ENCODE measurements around the gene PRSS8.

The PRSS8 gene

GRCh38 chr16:31111881-31112466 lies 23.6 kb downstream of the PRSS8 start:
- DNase-seq (ENCODE audit: low read depth): no peak
- H3K4me3 ChIP-seq (ENCODE audit: low read depth, low read length): no peak overlapping the region
- TF ChIP-seq, protein P1, sequence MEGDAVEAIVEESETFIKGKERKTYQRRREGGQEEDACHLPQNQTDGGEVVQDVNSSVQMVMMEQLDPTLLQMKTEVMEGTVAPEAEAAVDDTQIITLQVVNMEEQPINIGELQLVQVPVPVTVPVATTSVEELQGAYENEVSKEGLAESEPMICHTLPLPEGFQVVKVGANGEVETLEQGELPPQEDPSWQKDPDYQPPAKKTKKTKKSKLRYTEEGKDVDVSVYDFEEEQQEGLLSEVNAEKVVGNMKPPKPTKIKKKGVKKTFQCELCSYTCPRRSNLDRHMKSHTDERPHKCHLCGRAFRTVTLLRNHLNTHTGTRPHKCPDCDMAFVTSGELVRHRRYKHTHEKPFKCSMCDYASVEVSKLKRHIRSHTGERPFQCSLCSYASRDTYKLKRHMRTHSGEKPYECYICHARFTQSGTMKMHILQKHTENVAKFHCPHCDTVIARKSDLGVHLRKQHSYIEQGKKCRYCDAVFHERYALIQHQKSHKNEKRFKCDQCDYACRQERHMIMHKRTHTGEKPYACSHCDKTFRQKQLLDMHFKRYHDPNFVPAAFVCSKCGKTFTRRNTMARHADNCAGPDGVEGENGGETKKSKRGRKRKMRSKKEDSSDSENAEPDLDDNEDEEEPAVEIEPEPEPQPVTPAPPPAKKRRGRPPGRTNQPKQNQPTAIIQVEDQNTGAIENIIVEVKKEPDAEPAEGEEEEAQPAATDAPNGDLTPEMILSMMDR (IDR thresholded peaks at IDR 0.05; ENCODE audit: low read depth, low read length, missing control alignments): no peak

DNA sequence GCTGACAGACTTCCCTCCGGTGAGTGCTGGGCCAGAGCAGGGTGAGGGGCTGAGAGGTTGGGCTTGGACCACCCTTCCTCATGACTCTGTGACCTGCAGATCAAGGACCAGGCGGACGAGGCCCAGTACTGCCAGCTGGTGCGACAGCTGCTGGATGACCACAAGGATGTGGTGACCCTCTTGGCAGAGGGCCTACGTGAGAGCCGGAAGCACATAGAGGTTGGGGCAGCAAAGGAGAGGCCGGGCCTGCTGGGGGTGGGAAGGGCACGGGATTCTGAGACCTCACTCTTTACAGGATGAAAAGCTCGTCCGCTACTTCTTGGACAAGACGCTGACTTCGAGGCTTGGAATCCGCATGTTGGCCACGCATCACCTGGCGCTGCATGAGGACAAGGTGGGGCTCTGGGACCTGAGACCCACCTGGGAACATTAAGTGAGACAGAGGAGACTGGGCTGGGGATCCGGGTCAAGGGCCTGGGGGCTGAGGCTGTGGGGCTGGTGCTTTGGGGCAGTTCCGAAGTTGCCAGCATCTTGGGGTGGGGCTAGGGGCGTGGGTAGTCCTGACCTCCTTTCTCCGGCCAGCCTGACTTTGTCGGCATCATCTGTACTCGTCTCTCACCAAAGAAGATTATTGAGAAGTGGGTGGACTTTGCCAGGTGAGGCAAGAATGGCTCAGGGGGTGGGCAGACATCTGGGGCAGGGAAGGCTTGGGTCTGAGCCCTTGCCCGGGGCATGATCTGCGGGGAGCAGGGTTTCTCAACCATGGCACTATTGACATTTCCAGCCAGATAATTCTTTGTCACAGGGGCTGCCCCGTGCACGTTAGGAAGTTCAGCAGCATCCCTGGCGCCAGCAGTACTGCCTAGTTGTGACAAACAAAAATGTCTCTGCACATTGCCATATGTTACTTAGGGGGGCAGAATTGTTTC lies 25.2 kb downstream of the PRSS8 start:
- no peak for DNase-seq (ENCODE audit: low read depth)
- TF ChIP-seq, protein P1 (IDR thresholded peaks at IDR 0.05; ENCODE audit: low read depth, low read length, missing control alignments): no peak
- H3K4me3 ChIP-seq (ENCODE audit: low read depth, low read length): no peak overlapping the region

DNA sequence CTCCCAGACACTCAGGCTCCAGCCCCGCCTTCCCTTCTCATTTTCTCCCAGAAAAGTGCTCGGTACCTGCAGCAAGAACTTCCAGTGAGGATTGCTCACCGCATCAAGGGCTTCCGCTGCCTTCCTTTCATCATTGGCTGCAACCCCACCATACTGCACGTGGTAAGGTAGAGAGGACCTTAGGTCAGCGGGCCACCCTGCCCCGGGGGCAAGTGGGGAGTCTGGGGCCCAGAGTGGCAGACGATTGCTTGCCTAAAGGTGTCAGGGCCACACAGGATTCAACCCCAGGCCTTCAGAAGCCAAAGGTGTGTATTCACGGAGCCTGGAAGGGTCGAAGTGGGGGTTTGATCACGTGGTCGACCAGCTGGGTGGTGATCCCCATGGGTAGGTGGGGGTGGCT lies 25.9 kb downstream of the PRSS8 start:
- TF ChIP-seq, protein P1 (IDR thresholded peaks at IDR 0.05; ENCODE audit: low read depth, low read length, missing control alignments): no peak
- no peak overlapping the region for H3K4me3 ChIP-seq (ENCODE audit: low read depth, low read length)
- no peak for DNase-seq (ENCODE audit: low read depth)

DNA sequence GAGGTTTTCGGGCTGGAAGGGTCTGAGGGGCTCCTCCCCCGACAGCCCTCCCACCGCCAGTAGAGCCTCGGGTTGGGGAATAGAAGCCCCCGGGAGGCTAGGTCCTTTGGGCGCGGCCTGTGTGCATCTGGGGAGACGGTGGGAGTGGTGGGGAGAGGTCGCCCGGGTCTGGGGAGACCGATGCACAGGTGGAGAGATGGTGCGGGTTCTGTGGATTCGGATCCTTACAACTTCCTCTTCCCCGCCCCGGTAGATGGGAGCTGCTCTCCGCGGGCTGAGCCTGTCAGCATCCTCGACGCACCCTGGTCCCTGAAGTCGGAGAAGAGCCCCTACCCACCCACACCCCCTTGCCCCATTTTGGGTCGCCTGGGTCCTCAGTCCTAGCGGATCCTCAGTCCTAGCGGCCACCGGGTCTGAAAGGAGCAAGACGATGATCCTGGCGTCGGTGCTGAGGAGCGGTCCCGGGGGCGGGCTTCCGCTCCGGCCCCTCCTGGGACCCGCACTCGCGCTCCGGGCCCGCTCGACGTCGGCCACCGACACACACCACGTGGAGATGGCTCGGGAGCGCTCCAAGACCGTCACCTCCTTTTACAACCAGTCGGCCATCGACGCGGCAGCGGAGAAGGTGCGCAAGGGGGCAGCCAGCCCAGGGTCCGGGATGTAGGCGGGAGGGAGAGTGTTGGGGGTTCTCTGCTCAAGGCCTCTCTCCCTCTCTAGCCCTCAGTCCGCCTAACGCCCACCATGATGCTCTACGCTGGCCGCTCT lies 26.6 kb downstream of the PRSS8 start:
- TF ChIP-seq, protein P1 (IDR thresholded peaks at IDR 0.05; ENCODE audit: low read depth, low read length, missing control alignments): no peak
- peak overlapping the region; percentile 90 for H3K4me3 ChIP-seq (ENCODE audit: low read depth, low read length)
- DNase-seq (ENCODE audit: low read depth): no peak

DNA sequence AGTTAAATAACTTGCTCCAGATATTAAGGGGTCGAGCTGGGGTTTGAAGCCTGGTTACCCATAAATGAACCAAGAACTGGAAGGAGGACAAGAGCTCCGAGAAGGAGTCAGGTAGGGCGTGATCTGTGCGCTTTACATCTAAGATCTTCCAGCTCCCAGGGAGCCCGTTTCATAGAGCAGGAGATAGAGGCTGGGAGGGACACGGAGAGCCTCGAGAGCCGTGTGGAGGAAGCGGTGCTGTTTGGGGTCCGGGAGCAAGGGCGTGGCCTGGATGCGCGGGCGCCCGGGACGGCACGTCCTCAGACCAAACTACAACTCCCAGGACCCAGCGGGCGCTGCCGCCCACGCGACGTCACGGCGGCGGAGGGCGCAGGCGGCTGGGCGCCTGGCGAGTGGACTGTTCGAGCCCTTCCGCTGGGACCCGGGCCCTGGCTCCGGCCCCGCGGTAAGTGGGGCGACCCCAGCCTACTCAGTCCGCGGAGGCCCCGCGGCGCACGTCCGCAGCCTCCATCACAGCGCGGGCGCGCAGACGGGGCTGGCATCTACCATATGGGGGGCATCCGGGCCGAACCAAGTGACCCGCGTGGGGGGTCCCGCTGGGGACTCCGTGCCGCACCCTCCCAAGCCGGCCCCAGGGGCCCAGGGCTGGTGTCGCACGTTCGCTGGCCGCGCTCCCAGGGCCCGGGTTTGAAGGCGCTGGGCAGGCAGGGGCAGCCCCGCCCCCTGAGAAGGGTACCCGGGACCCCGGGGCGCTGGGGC lies 27.3 kb downstream of the PRSS8 start, which contains the start of gene BCKDK:
Gene BCKDK, plus strand, starts transcription at position 352 of the 759 bp plus-strand sequence. CDS start 838 bp downstream, outside the sequence.
- peak; percentile 59 for DNase-seq (ENCODE audit: low read depth)
- H3K4me3 ChIP-seq (ENCODE audit: low read depth, low read length): peak within 1 kb of the TSS; percentile 90
- TF ChIP-seq, protein P1 (IDR thresholded peaks at IDR 0.05; ENCODE audit: low read depth, low read length, missing control alignments): no peak

GRCh38 chr16:31107465-31107867 lies 28.1 kb downstream of the PRSS8 start:
- peak; percentile 49 for DNase-seq (ENCODE audit: low read depth)
- peak overlapping the region; percentile 90; the same call in 1 of the 2 replicates for H3K4me3 ChIP-seq (ENCODE audit: low read depth, low read length)

More at GRCh38 chr16:31107465-31107867, 28.1 kb downstream of the PRSS8 start:
- TF ChIP-seq, protein P1 (IDR thresholded peaks at IDR 0.05; ENCODE audit: low read depth, low read length, missing control alignments): no peak

Measured in GM12864 (cell line).